Hepatocyte (in vitro differentiated cells): Measurements from ENCODE around the gene NR1H4.

Experiments
- CTCF ChIP-seq: fragments of 200-600 bp; sonication (generic); IDR thresholded peaks from 2 replicates; pipeline ENCODE4 v1.5.1; 2016; ENCODE audit warnings: antibody characterized with exemption, mild to moderate bottlenecking; ENCODE audit not compliant: poor library complexity
- EZH2 ChIP-seq: fragments of 200-600 bp; sonication (generic); IDR thresholded peaks from 2 replicates; pipeline ENCODE4 v1.6.1; 2016; ENCODE audit warnings: antibody characterized with exemption, mild to moderate bottlenecking, borderline replicate concordance
- EZH2phosphoT487 ChIP-seq: fragments of 200-600 bp; sonication (generic); IDR thresholded peaks from one replicate; pipeline ENCODE4 v1.6.1; 2018; ENCODE audit warnings: antibody characterized with exemption, mild to moderate bottlenecking, low read depth, moderate library complexity; ENCODE audit not compliant: unreplicated experiment, severe bottlenecking

GRCh38 chr12:100455896-100456295 is 17.8 kb upstream of the NR1H4 start:
- TF ChIP-seq EZH2, result no peak
- no peak for TF ChIP-seq CTCF
- TF ChIP-seq EZH2phosphoT487, result no peak
